Mesothelial cell of epicardium (in vitro differentiated cells): Measurements from ENCODE around the gene IKZF2. TPM values are rescaled to one million over a fixed set of nuclear protein-coding genes. Genes with fewer than 3 reads are reported as not detected.

Experiments
- DNase-seq, 2 experiments: peaks; one replicate each; pipeline ENCODE4 v3.0.0; 2021; ENCODE audit warnings: low spot score in 2 of 2; ENCODE audit not compliant: unreplicated experiment in 2 of 2
- H3K27ac Mint-ChIP-seq: 2 replicates; pipeline ENCODE4 v1.8.0; 2021; ENCODE audit warnings: mixed read lengths
- H3K27me3 Mint-ChIP-seq: 2 replicates; pipeline ENCODE4 v1.8.0; 2021; ENCODE audit warnings: low read depth, mixed read lengths
- H3K36me3 Mint-ChIP-seq: 2 replicates; pipeline ENCODE4 v1.8.0; 2021; ENCODE audit warnings: mixed read lengths
- H3K4me1 Mint-ChIP-seq: 2 replicates; pipeline ENCODE4 v1.8.0; 2021; ENCODE audit warnings: mixed read lengths
- H3K4me3 Mint-ChIP-seq: 2 replicates; pipeline ENCODE4 v1.8.0; 2021; ENCODE audit warnings: mild to moderate bottlenecking, moderate library complexity, mixed read lengths
- H3K9me3 Mint-ChIP-seq: 2 replicates; pipeline ENCODE4 v1.8.0; 2021; ENCODE audit warnings: mixed read lengths
- CTCF ChIP-seq: fragments of 200-600 bp; sonication (generic); IDR thresholded peaks from one replicate; pipeline ENCODE4 v1.5.0; 2021; ENCODE audit warnings: antibody characterized with exemption; ENCODE audit not compliant: unreplicated experiment
- total RNA-seq: library from RNA; stranded (reverse); gene quantifications from 3 replicates; pipeline ENCODE4 v1.2.1, GENCODE V29; 2021

IKZF2 gene
- total RNA-seq, 1 donor from 2014 or later = 44.8 TPM

GRCh38 chr2:213079756-213080155, 71.7 kb downstream of the IKZF2 start:
- H3K27me3 Mint-ChIP-seq = no peaks in the 10 kb centered on the region
- no peak for TF ChIP-seq CTCF
- peaks cover 8% of the 10 kb centered on the region for H3K4me1 Mint-ChIP-seq
- H3K9me3 Mint-ChIP-seq = no peaks in the 10 kb centered on the region
- H3K27ac Mint-ChIP-seq = no peak overlapping the region
- peaks cover 3% of the 10 kb centered on the region for H3K36me3 Mint-ChIP-seq
- no peak overlapping the region for H3K4me3 Mint-ChIP-seq
- no peak for DNase-seq

DNA sequence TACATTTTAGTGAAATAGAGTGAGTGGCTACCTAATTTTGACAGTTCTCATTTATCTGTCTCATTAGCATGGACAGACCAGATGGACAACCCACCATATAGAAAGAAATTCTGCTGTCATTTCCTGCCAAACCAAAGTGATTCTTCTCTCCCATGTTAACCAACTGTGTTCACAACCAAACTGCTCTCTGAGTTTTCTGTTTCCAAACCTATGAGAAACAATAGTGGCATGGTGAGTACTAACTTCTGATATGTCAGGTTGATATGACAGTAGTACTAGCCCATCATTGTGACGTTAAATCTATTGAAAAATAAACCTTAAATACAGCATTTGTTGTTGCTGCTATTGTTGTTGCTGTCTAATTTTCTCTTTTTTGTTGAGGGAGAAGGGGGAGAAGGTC, 72.7 kb downstream of the IKZF2 start:
- Mint-ChIP-seq H3K27me3 (no peaks in the 10 kb centered on the region), H3K4me1 (peaks cover 6% of the 10 kb centered on the region), H3K27ac (no peak overlapping the region), H3K4me3 (no peak overlapping the region), H3K36me3 (peaks cover 3% of the 10 kb centered on the region), H3K9me3 (no peaks in the 10 kb centered on the region)
- no peak for TF ChIP-seq CTCF
- no peak for DNase-seq

GRCh38 chr2:213069531-213069930, 81.9 kb downstream of the IKZF2 start:
- H3K27me3 Mint-ChIP-seq = no peaks in the 10 kb centered on the region
- no peak for TF ChIP-seq CTCF
- no peak for DNase-seq
- no peaks in the 10 kb centered on the region for H3K36me3 Mint-ChIP-seq
- peaks cover 51% of the 10 kb centered on the region for H3K4me1 Mint-ChIP-seq
- H3K4me3 Mint-ChIP-seq = no peak overlapping the region
- H3K27ac Mint-ChIP-seq = no peak overlapping the region
- no peaks in the 10 kb centered on the region for H3K9me3 Mint-ChIP-seq

DNA sequence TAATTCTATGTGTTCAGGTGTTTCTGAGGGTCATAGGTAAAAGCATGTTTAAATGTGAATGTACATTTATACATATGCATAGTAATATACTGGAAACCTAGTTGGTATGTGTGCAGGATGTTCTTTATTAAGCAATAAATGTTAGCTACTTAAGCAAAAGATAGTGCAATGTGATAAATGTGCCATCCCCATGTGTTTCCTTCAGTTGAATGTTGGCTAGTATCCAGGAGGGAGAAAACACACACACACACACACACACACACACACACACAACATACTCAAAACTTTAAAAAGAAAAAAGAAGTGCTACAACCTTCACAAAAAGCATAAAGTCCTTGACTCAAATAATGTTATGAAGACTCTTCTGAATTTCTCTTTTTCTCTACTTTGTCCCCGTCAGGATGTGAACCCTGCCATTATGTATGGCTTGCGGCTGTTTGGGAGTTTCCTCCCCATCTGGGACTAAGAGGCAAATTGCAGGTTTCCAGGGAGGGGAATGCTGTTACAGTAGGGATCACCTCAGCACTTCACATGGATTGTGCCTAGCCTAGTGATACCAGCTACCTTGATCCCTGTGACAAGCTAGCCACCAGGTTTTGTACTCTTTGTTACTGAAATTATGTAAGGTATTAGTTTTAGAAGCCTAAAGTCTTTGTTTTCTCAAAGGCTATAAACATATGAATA, 82.6 kb downstream of the IKZF2 start:
- Mint-ChIP-seq H3K36me3 (no peaks in the 10 kb centered on the region), H3K4me3 (no peak overlapping the region), H3K27ac (no peak overlapping the region), H3K27me3 (no peaks in the 10 kb centered on the region), H3K4me1 (peaks cover 51% of the 10 kb centered on the region), H3K9me3 (no peaks in the 10 kb centered on the region)
- DNase-seq = no peak
- no peak for TF ChIP-seq CTCF

DNA sequence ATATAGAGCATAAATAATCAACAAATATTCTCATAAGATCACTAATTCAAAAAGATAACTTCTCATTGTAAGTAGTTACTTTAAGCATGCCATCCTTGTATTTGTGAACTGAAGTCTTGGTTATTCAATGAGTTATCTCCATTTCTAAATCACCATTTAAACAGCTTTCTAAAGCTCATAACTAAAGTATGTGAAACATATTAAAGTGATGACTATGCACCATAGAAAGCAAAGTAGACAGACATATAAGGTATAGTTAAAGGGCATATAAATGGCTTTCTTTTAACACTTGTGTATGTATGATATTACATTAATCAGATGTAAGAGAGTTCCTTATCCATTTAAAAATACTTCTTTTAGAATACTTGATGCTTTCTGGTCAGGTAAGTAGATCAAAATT, 83.5 kb downstream of the IKZF2 start:
- Mint-ChIP-seq H3K4me3 (no peak overlapping the region), H3K9me3 (no peaks in the 10 kb centered on the region), H3K27ac (no peak overlapping the region), H3K36me3 (no peaks in the 10 kb centered on the region), H3K27me3 (no peaks in the 10 kb centered on the region), H3K4me1 (peaks cover 53% of the 10 kb centered on the region)
- DNase-seq = no peak
- TF ChIP-seq CTCF = no peak

- peak overlapping the region; percentile 40 for H3K4me3 Mint-ChIP-seq
- H3K27me3 Mint-ChIP-seq = no peaks in the 10 kb centered on the region
- H3K4me1 Mint-ChIP-seq = peaks cover 49% of the 10 kb centered on the region
- no peak for TF ChIP-seq CTCF
- H3K9me3 Mint-ChIP-seq = no peaks in the 10 kb centered on the region
- DNase-seq = no peak
- no peaks in the 10 kb centered on the region for H3K36me3 Mint-ChIP-seq
- peak overlapping the region; percentile 58 for H3K27ac Mint-ChIP-seq
Observed at GRCh38 chr2:213066443-213066743, 85.0 kb downstream of the IKZF2 start.
